Loucy (cell line): Measurements from ENCODE around the gene PCBP3.

Experiments
- EZH2phosphoT487 ChIP-seq: fragments of 200-600 bp; IDR thresholded peaks from 2 replicates; pipeline ENCODE4 v1.6.1; 2018; ENCODE audit warnings: antibody characterized with exemption, mild to moderate bottlenecking, moderate library complexity, borderline replicate concordance
- TF ChIP-seq, protein P1 (sequence below): fragments of 200-600 bp; sonication (generic); conservative IDR thresholded peaks from 2 replicates; pipeline ENCODE4 v1.5.1; 2014; ENCODE audit warnings: mild to moderate bottlenecking, antibody characterized with exemption, low read length

DNA sequence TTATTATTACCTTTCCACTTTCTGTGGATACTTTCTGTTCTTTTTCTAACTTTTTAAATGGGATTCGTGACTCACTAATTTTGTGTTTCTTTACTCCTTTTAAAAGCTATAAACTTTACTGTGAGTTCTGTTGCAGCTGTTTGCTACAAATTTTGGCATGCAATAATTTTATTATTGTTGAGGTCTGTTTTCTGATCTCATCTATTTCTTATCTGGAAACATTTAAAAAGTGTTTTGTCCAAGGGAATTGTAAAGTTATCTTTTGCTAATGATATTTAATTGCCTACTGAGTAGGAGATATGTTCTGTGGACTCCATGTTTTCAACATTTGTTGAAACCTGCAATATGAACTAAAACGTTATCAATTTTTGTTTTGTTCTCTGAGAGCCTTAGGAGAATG is 199.9 kb downstream of the PCBP3 start:
- TF ChIP-seq, protein P1, sequence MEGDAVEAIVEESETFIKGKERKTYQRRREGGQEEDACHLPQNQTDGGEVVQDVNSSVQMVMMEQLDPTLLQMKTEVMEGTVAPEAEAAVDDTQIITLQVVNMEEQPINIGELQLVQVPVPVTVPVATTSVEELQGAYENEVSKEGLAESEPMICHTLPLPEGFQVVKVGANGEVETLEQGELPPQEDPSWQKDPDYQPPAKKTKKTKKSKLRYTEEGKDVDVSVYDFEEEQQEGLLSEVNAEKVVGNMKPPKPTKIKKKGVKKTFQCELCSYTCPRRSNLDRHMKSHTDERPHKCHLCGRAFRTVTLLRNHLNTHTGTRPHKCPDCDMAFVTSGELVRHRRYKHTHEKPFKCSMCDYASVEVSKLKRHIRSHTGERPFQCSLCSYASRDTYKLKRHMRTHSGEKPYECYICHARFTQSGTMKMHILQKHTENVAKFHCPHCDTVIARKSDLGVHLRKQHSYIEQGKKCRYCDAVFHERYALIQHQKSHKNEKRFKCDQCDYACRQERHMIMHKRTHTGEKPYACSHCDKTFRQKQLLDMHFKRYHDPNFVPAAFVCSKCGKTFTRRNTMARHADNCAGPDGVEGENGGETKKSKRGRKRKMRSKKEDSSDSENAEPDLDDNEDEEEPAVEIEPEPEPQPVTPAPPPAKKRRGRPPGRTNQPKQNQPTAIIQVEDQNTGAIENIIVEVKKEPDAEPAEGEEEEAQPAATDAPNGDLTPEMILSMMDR, result no peak
- no peak for TF ChIP-seq EZH2phosphoT487
